Testis (tissue), 3 donors: ENCODE data around the gene SIRT5. TPM values are rescaled to one million over a fixed set of nuclear protein-coding genes. Genes with fewer than 3 reads are reported as not detected.

ENCODE experiments used
- DNase-seq: peaks from one replicate; pipeline ENCODE4 v3.0.0-alpha.2; 2019
- H3K27ac ChIP-seq, 2 donors: fragments of 200-600 bp; sonication (generic); one replicate each; pipeline ENCODE4 v1.5.1; 2019
- H3K27me3 ChIP-seq: fragments of 200-600 bp; sonication (generic); one replicate; pipeline ENCODE4 v1.5.1; 2019
- H3K36me3 ChIP-seq: fragments of 200-600 bp; sonication (generic); one replicate; pipeline ENCODE4 v1.5.1; 2017; ENCODE audit warnings: low read depth; ENCODE audit errors: missing control alignments
- H3K4me1 ChIP-seq: fragments of 200-600 bp; sonication (generic); one replicate; pipeline ENCODE4 v1.5.1; 2019
- H3K4me3 ChIP-seq, 2 donors: fragments of 200-600 bp; sonication (generic); one replicate each; pipeline ENCODE4 v1.5.1; 2017 to 2019
- H3K9me3 ChIP-seq: fragments of 200-600 bp; sonication (generic); one replicate; pipeline ENCODE4 v1.5.1; 2017
- CTCF ChIP-seq, 3 experiments: fragments of 450-650 bp in 2 of 3; fragments of 200-600 bp in 1 of 3; sonication (generic) in 1 of 3; IDR thresholded peaks; one replicate each; pipeline ENCODE4 v1.5.1; 2016 to 2019; ENCODE audit warnings: antibody characterized with exemption in 3 of 3, mild to moderate bottlenecking in 2 of 3, moderate library complexity in 1 of 3
- POLR2A ChIP-seq: fragments of 450-650 bp; IDR thresholded peaks from one replicate; pipeline ENCODE4 v1.6.1; 2017; ENCODE audit warnings: antibody characterized with exemption, mild to moderate bottlenecking, moderate library complexity
- WGBS, 2 donors: methylation state at CpG; one replicate each; pipeline ENCODE4 v1.1.5; 2018; 5-methylcytosine and 5-hydroxymethylcytosine counted together
- intact Hi-C: fragments of 100-400 bp; cut with DNase I; formaldehyde crosslinking; loops from one replicate; pipeline ENCODE4 v1.15.1; 2023; ENCODE audit warnings: low total_unique reads
- polyA plus RNA-seq: library from polyadenylated mRNA; stranded (reverse); fragments of 350-450 nt; fragmentation: Illumina TruSeq; extraction: RNeasy Lipid Tissue Mini Kit (QIAGEN cat#74804); gene quantifications from one replicate; pipeline ENCODE4 v1.2.3, GENCODE V29; 2014; ENCODE audit warnings: low read depth, low replicate concordance; ENCODE audit not compliant: insufficient read depth
- total RNA-seq, 2 donors: library from RNA; depleted of rRNA; stranded (reverse); fragments of >200 nt; gene quantifications; one replicate each; pipeline ENCODE4 v1.2.3, GENCODE V29; 2016

Gene SIRT5
- total and polyA plus RNA-seq, 3 donors from 2014 or later, result 11.2 to 22.1 (median 15.7) TPM

GRCh38 chr6:13663986-13664385 lies 89.6 kb downstream of the SIRT5 start:
- H3K4me1 ChIP-seq, result peaks cover 14% of the 10 kb centered on the region
- intact Hi-C loops, result no loop called here

More at GRCh38 chr6:13663986-13664385, 89.6 kb downstream of the SIRT5 start:
- Histone ChIP-seq H3K27me3 (no peaks in the 10 kb centered on the region), H3K27ac (no peak overlapping the region), H3K4me3 (no peak overlapping the region), H3K9me3 (no peaks in the 10 kb centered on the region), H3K36me3 (no peaks in the 10 kb centered on the region)
- no peak for TF ChIP-seq POLR2A
- no peak for TF ChIP-seq CTCF (IDR thresholded peaks at IDR 0.05)
- WGBS, 2 donors, result 89 to 90% methylated on average over 4 of the region's 4 CpGs
- no peak for DNase-seq

Other genes starting within 250 kb of the SIRT5 start
- 10 to 100 TPM; 24.2 to 28.0 TPM for gene TBC1D7, start 246.1 kb upstream of the SIRT5 start, total RNA-seq
- 48.0 TPM for gene TBC1D7, start 246.1 kb upstream of the SIRT5 start, polyA plus RNA-seq
- 1 to 10 TPM; 5.0 to 5.4 TPM for gene GFOD1, start 87.0 kb upstream of the SIRT5 start, total RNA-seq
- gene GFOD1, start 87.0 kb upstream of the SIRT5 start, polyA plus RNA-seq, result 2.5 TPM
- 10 to 100 TPM; 87.6 to 92.9 TPM for gene NOL7, start 40.7 kb downstream of the SIRT5 start, total RNA-seq
- gene NOL7, start 40.7 kb downstream of the SIRT5 start, polyA plus RNA-seq, result 74.4 TPM
- gene RANBP9, start 137.2 kb downstream of the SIRT5 start, total RNA-seq, result 100 to 1,000 TPM; 114 to 131 TPM
- 265 TPM for gene RANBP9, start 137.2 kb downstream of the SIRT5 start, polyA plus RNA-seq
- gene MCUR1, start 240.0 kb downstream of the SIRT5 start, total RNA-seq, result 10 to 100 TPM; 12.8 to 18.5 TPM
- 12.0 TPM for gene MCUR1, start 240.0 kb downstream of the SIRT5 start, polyA plus RNA-seq